Measurements from ENCODE around the gene IGF1R. TPM values are rescaled to one million over a fixed set of nuclear protein-coding genes. Genes with fewer than 3 reads are reported as not detected.

IGF1R gene
- total and polyA plus RNA-seq, 2 of the 8 experiments (the other 6 are each of a cell fraction or from before 2014, with no cell fraction given) = 32.9 to 109 TPM

GRCh38 chr15:98896002-98896721 lies 247.8 kb downstream of the IGF1R start:
- Histone ChIP-seq H4K20me1 (replicated peaks in 1 of 2; ENCODE audit: control insufficient read depth in 1 of 2, insufficient read depth in 2 of 2, low read length in 2 of 2) (peaks cover 1 to 2% of the 10 kb centered on the region in 2 experiments), H2BK12ac (ENCODE audit: low read depth, low read length) (no peak overlapping the region), H3K4me1 (replicated peaks in 1 of 4; ENCODE audit: control insufficient read depth in 3 of 4, insufficient read depth in 4 of 4, low read length in 3 of 4) (peaks cover 4 to 15% (median 7%) of the 10 kb centered on the region in 4 experiments; a peak in 6 of 7 replicates), H2BK20ac (ENCODE audit: low read length) (no peak overlapping the region), H3K4me3 (ENCODE audit: extremely low read depth in 1 of 4, insufficient read depth in 2 of 4, low read depth in 3 of 4, low read length in 4 of 4) (no peak overlapping the region), H3K27me3 (replicated peaks in 1 of 4; ENCODE audit: control insufficient read depth in 3 of 4, extremely low read depth in 1 of 4, insufficient read depth in 3 of 4, low read length in 3 of 4) (no peaks in the 10 kb centered on the region), H4K8ac (ENCODE audit: extremely low read depth, insufficient read depth, low read length) (no peak overlapping the region), H3K23ac (ENCODE audit: insufficient read length) (no peak overlapping the region), H3K9ac (replicated peaks in 1 of 4; ENCODE audit: extremely low read depth in 1 of 4, low read depth in 3 of 4, low read length in 3 of 4) (no peak overlapping the region), H4K5ac (ENCODE audit: insufficient read length, low read depth, low read length) (no peak overlapping the region), H2AK5ac (ENCODE audit: low read depth, low read length) (no peak overlapping the region), H3K4ac (replicated peaks; ENCODE audit: insufficient read length, low read depth, low read length) (no peak overlapping the region), H2BK15ac (ENCODE audit: low read length) (no peak overlapping the region), H3K56ac (replicated peaks; ENCODE audit: insufficient read length, low read depth, low read length) (no peak overlapping the region), H3K4me2 (ENCODE audit: insufficient read depth in 1 of 2, low read depth in 2 of 2, low read length in 2 of 2) (no peak overlapping the region), H3K9me3 (ENCODE audit: insufficient read depth in 2 of 2, low read depth in 1 of 2, low read length in 1 of 2) (no peaks in the 10 kb centered on the region), H4K91ac (replicated peaks; ENCODE audit: insufficient read length, low read length) (no peak overlapping the region), H3K36me3 (ENCODE audit: control insufficient read depth in 2 of 4, insufficient read depth in 4 of 4, low read length in 3 of 4) (peaks cover 0 to 23% (median 11%) of the 10 kb centered on the region in 4 experiments; a peak in 5 of 8 replicates), H2AFZ (ENCODE audit: low read length) (no peak overlapping the region), H3K27ac (ENCODE audit: low read depth, low read length) (no peak overlapping the region), H3K18ac (ENCODE audit: extremely low read depth, low read length) (no peak overlapping the region), H3K79me2 (ENCODE audit: control insufficient read depth in 1 of 2, insufficient read depth in 2 of 2, low read length in 2 of 2) (peaks cover 0 to 7% of the 10 kb centered on the region in 2 experiments; a peak in 3 of 4 replicates), H2BK5ac (ENCODE audit: low read depth, low read length) (no peak overlapping the region), H3K23me2 (ENCODE audit: low read depth, low read length) (no peaks in the 10 kb centered on the region), H2BK120ac (replicated peaks; ENCODE audit: low read depth, low read length) (no peak overlapping the region), H3K79me1 (ENCODE audit: low read depth, low read length) (peaks cover 4% of the 10 kb centered on the region; the same call in 1 of the 2 replicates), H3K14ac (ENCODE audit: insufficient read length) (no peak overlapping the region)
- ChIA-PET POLR2A (ENCODE audit: partially characterized antibody) (no interaction called here), CTCF (ENCODE audit: partially characterized antibody) (interaction anchor here (0.6 to 2.1 kb wide), 10 partner anchors 9 to 267 kb away, joined by 3 to 17 read pairs (median 3); no protein-coding TSS in a partner anchor)
- FAIRE-seq (no peak), DNase-seq (ENCODE audit: low read depth in 1 of 2, low spot score in 2 of 2) (no peak)
- no peak for TF ChIP-seq JUN (IDR thresholded peaks at IDR 0.05; ENCODE audit: low read depth, low read length)
- TF ChIP-seq PHF8 (conservative IDR thresholded peaks at IDR 0.05; ENCODE audit: low read depth, low read length) = no peak
- no peak for TF ChIP-seq SIN3A (conservative IDR thresholded peaks at IDR 0.05 in 1 of 2, IDR thresholded peaks at IDR 0.05 in 1 of 2; ENCODE audit: low read depth in 1 of 2, low read length in 2 of 2)
- WGBS, 2 experiments (ENCODE audit: extremely low coverage in 1 of 2, insufficient coverage in 1 of 2, insufficient read length in 1 of 2, insufficient replicate concordance in 2 of 2, low coverage in 1 of 2, low lambda C conversion rate in 2 of 2, missing lambda C conversion rate in 1 of 2) = 84% methylated on average over 5 of the region's 5 CpGs; no CpG with 5 or more reads in 1 of the 2 experiments
